Measurements from ENCODE around the gene DAGLB. TPM values are rescaled to one million over a fixed set of nuclear protein-coding genes. Genes with fewer than 3 reads are reported as not detected.
A peak's percentile ranks its signal among the peaks of the same experiment; 100 is the strongest.

DAGLB gene
- total RNA-seq, 1 donor from 2014 or later, result 30.3 TPM

- no peaks in the 10 kb centered on the region for H3K4me1 Mint-ChIP-seq (ENCODE audit: low read depth)
- H3K4me3 Mint-ChIP-seq (ENCODE audit: low read depth), result no peak overlapping the region
- no peaks in the 10 kb centered on the region for H3K27me3 Mint-ChIP-seq
- H3K9me3 Mint-ChIP-seq (ENCODE audit: low read depth), result no peaks in the 10 kb centered on the region
- no peak for TF ChIP-seq CTCF (IDR thresholded peaks at IDR 0.05; ENCODE audit: unreplicated experiment)
- H3K36me3 Mint-ChIP-seq (ENCODE audit: insufficient read depth), result peaks cover 12% of the 10 kb centered on the region
- DNase-seq (ENCODE audit: low spot score, unreplicated experiment), result no peak
- H3K27ac Mint-ChIP-seq, result peak overlapping the region; percentile 81
These were observed 23.6 kb downstream of the DAGLB start for GRCh38 chr7:6423942-6424701.

- DNase-seq (ENCODE audit: low spot score, unreplicated experiment), result no peak
- Mint-ChIP-seq H3K4me3 (ENCODE audit: low read depth) (no peak overlapping the region), H3K4me1 (ENCODE audit: low read depth) (no peaks in the 10 kb centered on the region), H3K36me3 (ENCODE audit: insufficient read depth) (peaks cover 10% of the 10 kb centered on the region), H3K27me3 (no peaks in the 10 kb centered on the region), H3K27ac (no peak overlapping the region), H3K9me3 (ENCODE audit: low read depth) (no peaks in the 10 kb centered on the region)
- no peak for TF ChIP-seq CTCF (IDR thresholded peaks at IDR 0.05; ENCODE audit: unreplicated experiment)
These were observed 24.7 kb downstream of the DAGLB start for GRCh38 chr7:6422926-6423632.

- H3K4me1 Mint-ChIP-seq (ENCODE audit: low read depth), result no peaks in the 10 kb centered on the region
These were observed 25.7 kb downstream of the DAGLB start for GRCh38 chr7:6422095-6422494.

GRCh38 chr7:6420680-6421079, 27.1 kb downstream of the DAGLB start:
- H3K9me3 Mint-ChIP-seq (ENCODE audit: low read depth), result no peaks in the 10 kb centered on the region
- peaks cover 23% of the 10 kb centered on the region for H3K36me3 Mint-ChIP-seq (ENCODE audit: insufficient read depth)
- no peak for TF ChIP-seq CTCF (IDR thresholded peaks at IDR 0.05; ENCODE audit: unreplicated experiment)
- no peaks in the 10 kb centered on the region for H3K27me3 Mint-ChIP-seq
- no peak overlapping the region for H3K4me3 Mint-ChIP-seq (ENCODE audit: low read depth)
- H3K27ac Mint-ChIP-seq, result no peak overlapping the region
- DNase-seq (ENCODE audit: low spot score, unreplicated experiment), result no peak
- H3K4me1 Mint-ChIP-seq (ENCODE audit: low read depth), result no peaks in the 10 kb centered on the region

More at GRCh38 chr7:6422095-6422494, 25.7 kb downstream of the DAGLB start:
- H3K4me3 Mint-ChIP-seq (ENCODE audit: low read depth), result no peak overlapping the region
- no peak for TF ChIP-seq CTCF (IDR thresholded peaks at IDR 0.05; ENCODE audit: unreplicated experiment)
- H3K36me3 Mint-ChIP-seq (ENCODE audit: insufficient read depth), result peaks cover 14% of the 10 kb centered on the region
- no peak for DNase-seq (ENCODE audit: low spot score, unreplicated experiment)
- H3K27me3 Mint-ChIP-seq, result no peaks in the 10 kb centered on the region
- no peaks in the 10 kb centered on the region for H3K9me3 Mint-ChIP-seq (ENCODE audit: low read depth)
- peak overlapping the region; percentile 49 for H3K27ac Mint-ChIP-seq

- Mint-ChIP-seq H3K36me3 (ENCODE audit: insufficient read depth) (peaks cover 30% of the 10 kb centered on the region), H3K4me1 (ENCODE audit: low read depth) (no peaks in the 10 kb centered on the region), H3K9me3 (ENCODE audit: low read depth) (no peaks in the 10 kb centered on the region), H3K27me3 (no peaks in the 10 kb centered on the region), H3K27ac (no peak overlapping the region), H3K4me3 (ENCODE audit: low read depth) (no peak overlapping the region)
- no peak for TF ChIP-seq CTCF (IDR thresholded peaks at IDR 0.05; ENCODE audit: unreplicated experiment)
- no peak for DNase-seq (ENCODE audit: low spot score, unreplicated experiment)
These were observed 28.4 kb downstream of the DAGLB start for GRCh38 chr7:6419310-6419773.

Data from progenitor cell of endocrine pancreas (in vitro differentiated cells).